Measurements from ENCODE around the gene KCNQ5. TPM values are rescaled to one million over a fixed set of nuclear protein-coding genes. Genes with fewer than 3 reads are reported as not detected.

Gene KCNQ5
- total RNA-seq, 1 experiment from 2014 or later, result 9.4 TPM

DNA sequence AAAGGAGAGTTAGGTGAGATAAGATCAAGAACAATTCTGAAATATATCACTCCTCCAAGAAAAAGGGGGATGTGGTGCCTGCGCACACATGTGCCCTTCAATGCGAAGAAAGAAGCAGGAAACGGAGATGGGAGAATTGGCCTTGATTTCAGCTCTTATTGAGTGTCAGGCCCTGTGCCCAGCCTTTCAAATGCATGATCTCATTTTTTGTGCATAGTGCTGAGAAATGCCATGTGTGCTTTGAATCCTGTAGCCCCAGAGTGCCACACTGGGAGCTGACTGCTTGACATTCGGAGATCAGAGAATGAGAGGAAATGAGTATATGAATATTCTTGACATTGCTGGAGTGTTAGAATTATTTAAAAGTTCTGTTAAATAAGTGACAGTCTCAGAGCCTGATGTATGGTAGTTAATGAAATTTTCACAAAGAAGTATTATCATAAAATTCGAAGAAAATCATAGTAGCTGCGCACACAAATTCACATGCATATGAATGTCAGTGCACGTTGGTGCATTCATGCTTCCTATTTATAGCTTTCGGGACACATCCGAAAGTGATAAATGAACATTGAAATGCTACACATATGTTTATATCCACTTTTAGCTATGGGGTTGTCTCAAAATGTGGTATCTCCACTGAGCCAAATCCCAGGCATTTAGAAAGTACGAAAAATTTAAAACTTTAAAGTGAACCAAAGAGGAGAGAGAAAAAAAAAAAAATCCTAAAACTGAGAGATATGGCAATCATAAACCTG, 172.0 kb downstream of the KCNQ5 start:
- DNase-seq (ENCODE audit: low read depth, low spot score) (no peak), ATAC-seq (no peak)
- Histone ChIP-seq H3K27ac (ENCODE audit: low read length) (no peak overlapping the region), H3K27me3 (ENCODE audit: control insufficient read depth, insufficient read depth, low read length) (no peaks in the 10 kb centered on the region), H3K4me3 (ENCODE audit: low read depth in 2 of 2, low read length in 2 of 2) (no peak overlapping the region), H3K4me1 (ENCODE audit: control insufficient read depth, insufficient read depth, low read length) (no peaks in the 10 kb centered on the region), H3K9me3 (ENCODE audit: control insufficient read depth, insufficient read depth, low read depth, low read length) (no peaks in the 10 kb centered on the region), H3K36me3 (ENCODE audit: control insufficient read depth, insufficient read depth, low read length) (no peaks in the 10 kb centered on the region)
- CTCF ChIA-PET, result no interaction called here
- no TSS peak for BruUV-seq (replicated peaks)
- POLR2A ChIA-PET, result no interaction called here
- intact Hi-C loops (cut with micrococcal nuclease; ENCODE audit: unreplicated experiment), result no loop called here
- no peak for TF ChIP-seq SIN3A (IDR thresholded peaks at IDR 0.05; ENCODE audit: borderline replicate concordance, insufficient read depth, low read depth, low read length)
- TF ChIP-seq TCF7L2 (IDR thresholded peaks at IDR 0.05; ENCODE audit: low read depth, low read length), result no peak
- no peak for TF ChIP-seq CTCF (IDR thresholded peaks at IDR 0.05)
- TF ChIP-seq REST (IDR thresholded peaks at IDR 0.05; ENCODE audit: insufficient read depth in 1 of 2, low read depth in 2 of 2, low read length in 1 of 2), result no peak
- TF ChIP-seq POLR2AphosphoS5 (IDR thresholded peaks at IDR 0.05; ENCODE audit: low read depth, low read length), result no peak
- in situ Hi-C loops (cut with HindIII; ENCODE audit: low pct_unique_long_range_greater_than_20kb, low sequenced_read_pairs), result no loop called here

GRCh38 chr6:72798196-72798595, 176.3 kb downstream of the KCNQ5 start:
- H3K4me3 ChIP-seq (ENCODE audit: low read depth in 2 of 2, low read length in 2 of 2), result no peak overlapping the region
- H3K9me3 ChIP-seq (ENCODE audit: control insufficient read depth, insufficient read depth, low read depth, low read length), result no peaks in the 10 kb centered on the region
- no peaks in the 10 kb centered on the region for H3K4me1 ChIP-seq (ENCODE audit: control insufficient read depth, insufficient read depth, low read length)
- no TSS peak for BruUV-seq (replicated peaks)
- ChIA-PET CTCF (no interaction called here), POLR2A (no interaction called here)
- no peaks in the 10 kb centered on the region for H3K27me3 ChIP-seq (ENCODE audit: control insufficient read depth, insufficient read depth, low read length)
- TF ChIP-seq POLR2AphosphoS5 (IDR thresholded peaks at IDR 0.05; ENCODE audit: low read depth, low read length), result no peak
- no peak for TF ChIP-seq TCF7L2 (IDR thresholded peaks at IDR 0.05; ENCODE audit: low read depth, low read length)
- no peak for TF ChIP-seq REST (IDR thresholded peaks at IDR 0.05; ENCODE audit: insufficient read depth in 1 of 2, low read depth in 2 of 2, low read length in 1 of 2)
- TF ChIP-seq CTCF (IDR thresholded peaks at IDR 0.05), result no peak
- no peak for TF ChIP-seq SIN3A (IDR thresholded peaks at IDR 0.05; ENCODE audit: borderline replicate concordance, insufficient read depth, low read depth, low read length)
- no peak for DNase-seq (ENCODE audit: low read depth, low spot score)
- no peak for ATAC-seq
- in situ Hi-C loops (cut with HindIII; ENCODE audit: low pct_unique_long_range_greater_than_20kb, low sequenced_read_pairs), result no loop called here
- intact Hi-C loops (cut with micrococcal nuclease; ENCODE audit: unreplicated experiment), result no loop called here
- H3K36me3 ChIP-seq (ENCODE audit: control insufficient read depth, insufficient read depth, low read length), result no peaks in the 10 kb centered on the region
- no peak overlapping the region for H3K27ac ChIP-seq (ENCODE audit: low read length)

All from Panc1 (cell line).